Effector memory CD4-positive, alpha-beta T cell (primary cell): ENCODE results near the gene ARHGDIA.

Source experiments
- DNase-seq, 3 donors: peaks; one replicate each; pipeline ENCODE4 v3.0.0-alpha.2; 2020
- H3K27ac ChIP-seq: 2 replicates; pipeline ENCODE4 v1.7.0; 2013; ENCODE audit warnings: mild to moderate bottlenecking, low read length, moderate library complexity; ENCODE audit not compliant: insufficient read depth, poor library complexity, severe bottlenecking
- H3K27me3 ChIP-seq: replicated peaks from 2 replicates; pipeline ENCODE4 v1.7.0; 2013; ENCODE audit warnings: mild to moderate bottlenecking, low read length; ENCODE audit not compliant: insufficient read depth, control insufficient read depth, poor library complexity, severe bottlenecking
- H3K36me3 ChIP-seq: 2 replicates; pipeline ENCODE4 v1.7.0; 2013; ENCODE audit warnings: mild to moderate bottlenecking, low read length, moderate library complexity; ENCODE audit not compliant: control insufficient read depth, insufficient read depth
- H3K4me1 ChIP-seq: 2 replicates; pipeline ENCODE4 v1.7.0; 2013; ENCODE audit warnings: low read length, mild to moderate bottlenecking; ENCODE audit not compliant: control insufficient read depth, insufficient read depth, poor library complexity, severe bottlenecking
- H3K4me3 ChIP-seq: 2 replicates; pipeline ENCODE4 v1.7.0; 2013; ENCODE audit warnings: low read length, low read depth, mild to moderate bottlenecking; ENCODE audit not compliant: insufficient read depth, poor library complexity, severe bottlenecking
- H3K9me3 ChIP-seq: 2 replicates; pipeline ENCODE4 v1.7.0; 2013; ENCODE audit warnings: mild to moderate bottlenecking, low read length, moderate library complexity; ENCODE audit not compliant: control insufficient read depth

ARHGDIA gene

GRCh38 chr17:81871387-81872230 lies 472 bp upstream of the ARHGDIA start:
- H3K9me3 ChIP-seq = no peaks in the 10 kb centered on the region
- peaks cover 24% of the 10 kb centered on the region for H3K36me3 ChIP-seq
- H3K4me1 ChIP-seq = peaks cover 43% of the 10 kb centered on the region
- peak overlapping the region; percentile 95 for H3K27ac ChIP-seq
- peak overlapping the region; percentile 67 for H3K4me3 ChIP-seq
- peak; percentile 89 to 96 (median 94) for DNase-seq
- no peaks in the 10 kb centered on the region for H3K27me3 ChIP-seq

GRCh38 chr17:81870131-81870980 lies 781 bp downstream of the ARHGDIA start:
- Histone ChIP-seq H3K27ac (peak overlapping the region; percentile 95), H3K36me3 (peaks cover 24% of the 10 kb centered on the region), H3K4me3 (peak overlapping the region; percentile 56), H3K27me3 (no peaks in the 10 kb centered on the region), H3K9me3 (no peaks in the 10 kb centered on the region), H3K4me1 (peaks cover 45% of the 10 kb centered on the region)
- DNase-seq = peak in 2 of 3 donors; percentile 23 to 25

- Histone ChIP-seq H3K27ac (peak overlapping the region; percentile 95), H3K36me3 (peaks cover 24% of the 10 kb centered on the region), H3K4me1 (peaks cover 45% of the 10 kb centered on the region), H3K9me3 (no peaks in the 10 kb centered on the region), H3K27me3 (no peaks in the 10 kb centered on the region), H3K4me3 (peak overlapping the region; percentile 56)
- no peak for DNase-seq
Measured at GRCh38 chr17:81869221-81870130, 1.7 kb downstream of the ARHGDIA start.

DNA sequence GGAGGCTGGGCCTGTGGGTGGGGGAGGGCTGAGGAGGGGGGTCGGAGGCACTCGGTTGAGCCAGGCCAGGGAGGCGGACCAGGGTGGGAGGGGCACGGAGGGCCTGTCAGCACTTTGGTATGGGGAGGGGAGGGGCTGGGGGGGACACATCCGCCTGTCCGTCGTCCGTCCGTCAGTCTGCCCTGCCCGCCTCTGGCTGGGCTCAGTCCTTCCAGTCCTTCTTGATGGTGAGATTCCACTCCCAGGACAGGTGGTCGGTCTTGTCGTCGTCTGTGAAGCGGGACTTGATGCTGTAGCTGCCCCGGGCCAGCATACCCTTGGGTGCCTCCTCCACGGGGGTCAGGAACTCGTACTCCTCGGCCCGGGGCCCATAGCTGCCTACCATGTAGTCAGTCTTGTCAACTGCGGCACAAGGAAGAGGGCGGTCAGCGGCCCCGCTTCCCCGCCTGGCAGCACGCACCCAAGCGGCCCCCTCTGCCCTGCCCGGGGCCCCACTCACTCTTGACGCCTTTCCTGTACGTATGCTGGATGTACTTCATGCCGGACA lies 2.4 kb downstream of the ARHGDIA start:
- H3K9me3 ChIP-seq = no peaks in the 10 kb centered on the region
- H3K27ac ChIP-seq = peak overlapping the region; percentile 95
- peaks cover 24% of the 10 kb centered on the region for H3K36me3 ChIP-seq
- H3K4me1 ChIP-seq = peaks cover 45% of the 10 kb centered on the region
- no peaks in the 10 kb centered on the region for H3K27me3 ChIP-seq
- H3K4me3 ChIP-seq = no peak overlapping the region
- DNase-seq = no peak

GRCh38 chr17:81867991-81868673 lies 3.0 kb downstream of the ARHGDIA start:
- Histone ChIP-seq H3K4me3 (no peak overlapping the region), H3K9me3 (no peaks in the 10 kb centered on the region), H3K36me3 (peaks cover 24% of the 10 kb centered on the region), H3K27me3 (no peaks in the 10 kb centered on the region), H3K4me1 (peaks cover 43% of the 10 kb centered on the region), H3K27ac (peak overlapping the region; percentile 14)
- no peak for DNase-seq

DNA sequence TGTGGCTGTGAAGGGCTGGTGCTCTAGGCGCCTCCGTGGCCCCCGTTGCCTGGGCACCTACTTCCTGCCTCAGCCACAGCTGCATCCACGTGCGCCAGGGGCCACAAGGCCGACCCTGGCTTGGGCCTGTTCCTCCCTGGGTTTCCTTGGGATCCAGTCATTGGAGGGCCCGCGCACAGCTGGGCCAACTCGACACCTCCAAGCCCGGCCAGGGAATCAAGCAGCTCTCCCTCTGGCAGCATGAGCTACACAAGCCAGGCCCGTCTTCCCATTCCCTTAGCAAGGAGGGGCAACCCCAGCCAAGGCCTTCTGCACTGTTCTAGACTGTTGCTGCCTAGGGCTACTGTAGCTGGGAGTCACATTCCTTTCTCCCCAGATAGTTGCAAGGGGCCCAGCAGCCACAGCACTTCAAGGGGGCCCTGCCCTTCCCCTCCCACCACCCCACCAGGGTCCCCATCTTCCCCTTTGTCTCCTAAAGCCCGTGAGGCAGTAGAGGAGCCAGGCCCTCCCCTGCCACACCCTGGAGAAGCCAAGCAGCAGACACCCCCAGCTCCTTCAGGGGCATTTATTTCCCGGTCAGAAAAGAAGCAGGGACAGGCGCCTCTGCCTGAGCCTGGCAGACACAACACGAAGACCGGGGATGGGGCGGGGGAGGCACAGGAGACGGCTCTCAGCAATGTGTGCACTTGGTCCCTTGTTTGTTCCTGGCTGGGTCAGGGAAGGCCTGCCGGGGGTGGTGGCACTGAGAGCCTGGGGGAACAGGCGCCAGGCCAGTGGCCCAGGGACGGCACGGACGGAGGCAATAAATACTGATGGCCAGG lies 3.8 kb downstream of the ARHGDIA start:
- Histone ChIP-seq H3K27me3 (no peaks in the 10 kb centered on the region), H3K4me3 (no peak overlapping the region), H3K4me1 (peaks cover 38% of the 10 kb centered on the region), H3K36me3 (peaks cover 24% of the 10 kb centered on the region), H3K9me3 (no peaks in the 10 kb centered on the region), H3K27ac (peak overlapping the region; percentile 14)
- no peak for DNase-seq

DNA sequence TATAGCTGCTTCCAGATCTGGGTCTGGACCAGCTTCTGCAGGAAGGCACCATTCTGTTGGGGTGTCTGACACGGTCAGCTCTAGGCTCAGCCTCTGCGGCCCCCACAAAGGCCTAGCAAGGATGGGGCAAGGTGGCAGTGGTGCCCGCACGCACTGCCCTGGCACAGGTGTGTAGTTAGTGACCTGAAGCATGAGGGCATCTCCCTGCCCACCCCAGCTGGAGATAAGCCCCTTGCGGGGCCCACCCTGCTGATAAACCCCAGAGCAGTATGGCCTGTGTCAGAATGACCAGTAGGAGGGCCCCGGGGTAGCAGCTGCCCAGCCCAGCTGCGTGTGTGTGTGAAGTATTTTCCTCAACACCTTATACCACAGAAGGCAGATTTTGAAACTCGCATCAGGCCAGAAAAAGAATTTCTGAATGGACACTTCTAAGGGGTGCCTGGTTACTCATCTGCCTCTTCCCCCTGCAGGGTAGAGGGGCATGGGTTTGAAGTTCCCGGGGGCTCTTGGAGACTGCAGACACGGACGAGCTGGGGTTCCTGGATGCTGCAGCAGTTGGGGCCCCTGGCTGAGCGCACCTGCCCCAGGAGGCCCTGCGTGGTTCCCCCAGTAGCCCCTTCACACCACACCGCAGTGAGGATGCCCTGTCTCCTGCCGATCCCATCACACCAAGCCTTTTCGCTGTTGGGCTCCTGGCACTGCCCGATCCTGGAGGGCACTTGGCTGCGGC lies 4.5 kb downstream of the ARHGDIA start:
- H3K27ac ChIP-seq = peak overlapping the region; percentile 14
- peaks cover 24% of the 10 kb centered on the region for H3K36me3 ChIP-seq

DNA sequence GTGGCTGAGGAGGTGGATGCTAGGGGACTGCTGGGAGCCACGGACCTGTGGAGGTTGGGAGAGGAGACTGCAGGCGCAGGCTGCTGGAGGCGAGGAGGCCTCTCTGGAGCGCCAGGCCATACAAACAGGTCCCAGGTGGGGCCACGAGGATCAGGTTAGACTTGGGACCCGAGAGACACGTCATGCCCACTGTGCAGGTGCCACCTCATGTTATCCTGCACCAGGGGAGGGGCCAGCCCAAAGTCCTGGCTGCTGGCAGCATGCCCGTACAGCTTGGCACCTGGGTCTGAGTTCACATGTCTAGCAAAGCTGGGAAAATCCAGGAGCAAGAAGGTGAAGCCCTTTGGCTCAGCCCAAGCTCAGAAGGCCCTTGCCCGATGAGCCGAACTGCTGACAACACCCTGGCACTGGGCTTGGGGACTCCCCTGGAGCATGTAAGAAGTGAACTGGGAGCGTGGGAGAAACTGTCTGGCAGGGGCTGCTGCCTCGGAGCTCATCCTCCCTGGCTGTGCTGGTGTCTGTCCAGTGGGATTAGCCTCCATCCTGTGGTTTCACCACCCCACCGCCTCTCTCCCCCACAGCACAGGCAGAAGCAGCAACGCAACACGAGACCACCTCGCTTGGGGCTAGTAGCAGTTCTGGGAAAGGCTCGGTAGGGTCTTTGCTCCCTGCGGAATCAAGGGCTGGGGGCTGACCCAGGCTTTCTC lies 5.3 kb downstream of the ARHGDIA start:
- no peaks in the 10 kb centered on the region for H3K9me3 ChIP-seq
- no peak overlapping the region for H3K27ac ChIP-seq
- DNase-seq = no peak
- peaks cover 31% of the 10 kb centered on the region for H3K4me1 ChIP-seq
- no peak overlapping the region for H3K4me3 ChIP-seq
- peaks cover 24% of the 10 kb centered on the region for H3K36me3 ChIP-seq
- H3K27me3 ChIP-seq = no peaks in the 10 kb centered on the region

More for the DNA sequence above, 4.5 kb downstream of the ARHGDIA start:
- Histone ChIP-seq H3K4me1 (peaks cover 31% of the 10 kb centered on the region), H3K4me3 (no peak overlapping the region), H3K27me3 (no peaks in the 10 kb centered on the region), H3K9me3 (no peaks in the 10 kb centered on the region)
- no peak for DNase-seq
